HG03064 (cell line): ENCODE results near the gene COL6A6.

Experiments
- ATAC-seq: cut with Tn5 transposase; IDR thresholded peaks from one replicate; pipeline ENCODE4 v1.9.1; 2021; ENCODE audit warnings: low read depth; ENCODE audit not compliant: unreplicated experiment

Gene COL6A6

GRCh38 chr3:130516645-130517512, at the start of gene COL6A6:
Gene COL6A6 (plus strand): TSS chr3:130517177. CDS start chr3:130560365, 43,188 bp downstream.
- ATAC-seq, result no peak

GRCh38 chr3:130468311-130468710, 48.7 kb upstream of the COL6A6 start:
- ATAC-seq, result no peak

GRCh38 chr3:130470126-130470525, 46.9 kb upstream of the COL6A6 start:
- no peak for ATAC-seq

GRCh38 chr3:130473416-130473815, 43.6 kb upstream of the COL6A6 start:
- ATAC-seq, result no peak

GRCh38 chr3:130480736-130481135, 36.2 kb upstream of the COL6A6 start:
- no peak for ATAC-seq

GRCh38 chr3:130488288-130488687, 28.7 kb upstream of the COL6A6 start:
- ATAC-seq, result no peak

GRCh38 chr3:130488769-130489450, 28.1 kb upstream of the COL6A6 start:
- no peak for ATAC-seq

GRCh38 chr3:130490241-130490640, 26.7 kb upstream of the COL6A6 start:
- ATAC-seq, result no peak

GRCh38 chr3:130491431-130491830, 25.5 kb upstream of the COL6A6 start:
- no peak for ATAC-seq

GRCh38 chr3:130504701-130505100, 12.3 kb upstream of the COL6A6 start:
- no peak for ATAC-seq

GRCh38 chr3:130506031-130506430, 10.9 kb upstream of the COL6A6 start:
- no peak for ATAC-seq

GRCh38 chr3:130507746-130508145, 9.2 kb upstream of the COL6A6 start:
- ATAC-seq, result no peak

GRCh38 chr3:130509008-130509407, 8.0 kb upstream of the COL6A6 start:
- ATAC-seq, result no peak

- no peak for ATAC-seq
These were observed 2.3 kb upstream of the COL6A6 start for GRCh38 chr3:130514681-130515080.

GRCh38 chr3:130515755-130516154, 1.2 kb upstream of the COL6A6 start:
- ATAC-seq, result no peak

- ATAC-seq, result no peak
These were observed 625 bp downstream of the COL6A6 start for GRCh38 chr3:130517602-130518001.

GRCh38 chr3:130519754-130520153, 2.8 kb downstream of the COL6A6 start:
- ATAC-seq, result no peak

GRCh38 chr3:130522399-130522798, 5.4 kb downstream of the COL6A6 start:
- ATAC-seq, result no peak

GRCh38 chr3:130527426-130527825, 10.4 kb downstream of the COL6A6 start:
- ATAC-seq, result no peak

- ATAC-seq, result no peak
These were observed 11.1 kb downstream of the COL6A6 start for GRCh38 chr3:130528120-130528519.

GRCh38 chr3:130529486-130530215, 12.7 kb downstream of the COL6A6 start:
- no peak for ATAC-seq
